Spleen (tissue), 11 donors: ENCODE data around the gene C1orf198. TPM values are rescaled to one million over a fixed set of nuclear protein-coding genes. Genes with fewer than 3 reads are reported as not detected.

Experiments
- DNase-seq: peaks from one replicate; pipeline ENCODE4 v3.0.0-alpha.2; 2020
- H3K27ac ChIP-seq, 8 donors: fragments of 200-600 bp; sonication (generic) in 7 of 8; 1 replicate in 4 of 8; 2 replicates in 4 of 8; pipeline versions ENCODE4 v1.5.0 to v1.8.0; 2016 to 2021; ENCODE audit warnings: inconsistent platforms in 4 of 8, mild to moderate bottlenecking in 4 of 8, moderate library complexity in 1 of 8
- H3K27me3 ChIP-seq, 7 donors: fragments of 200-600 bp; sonication (generic) in 6 of 7; replicated peaks in 1 of 7; 1 replicate in 4 of 7; 2 replicates in 3 of 7; pipeline versions ENCODE4 v1.5.0 to v1.8.0; 2016 to 2021; ENCODE audit warnings: inconsistent platforms in 3 of 7, mild to moderate bottlenecking in 1 of 7
- H3K36me3 ChIP-seq, 6 donors: fragments of 200-600 bp; sonication (generic) in 5 of 6; 1 replicate in 4 of 6; 2 replicates in 2 of 6; pipeline versions ENCODE4 v1.5.0 to v1.8.0; 2016 to 2021; ENCODE audit warnings: inconsistent platforms in 2 of 6
- H3K4me1 ChIP-seq, 6 donors: fragments of 200-600 bp; sonication (generic) in 5 of 6; 1 replicate in 3 of 6; 2 replicates in 3 of 6; pipeline versions ENCODE4 v1.5.0 to v1.8.0; 2016 to 2021; ENCODE audit warnings: inconsistent platforms in 3 of 6
- H3K4me3 ChIP-seq, 8 donors: fragments of 200-600 bp; sonication (generic) in 7 of 8; 1 replicate in 4 of 8; 2 replicates in 4 of 8; pipeline versions ENCODE4 v1.5.0 to v1.8.0; 2016 to 2021; ENCODE audit warnings: inconsistent platforms in 4 of 8, mild to moderate bottlenecking in 4 of 8, moderate library complexity in 2 of 8
- H3K9me3 ChIP-seq, 8 donors: fragments of 200-600 bp; sonication (generic) in 7 of 8; 1 replicate in 4 of 8; 2 replicates in 4 of 8; pipeline versions ENCODE4 v1.5.0 to v1.8.0; 2016 to 2021; ENCODE audit warnings: inconsistent platforms in 4 of 8
- POLR2A ChIP-seq, 3 donors: fragments of 450-650 bp; IDR thresholded peaks; one replicate each; pipeline ENCODE4 v1.5.1; 2017; ENCODE audit warnings: antibody characterized with exemption in 3 of 3, mild to moderate bottlenecking in 1 of 3
- POLR2AphosphoS5 ChIP-seq, 3 donors: sonication (generic); formaldehyde crosslinking; IDR thresholded peaks; one replicate each; pipeline ENCODE4 v1.5.1; 2017; ENCODE audit warnings: antibody characterized with exemption in 3 of 3
- WGBS, 5 donors: extraction: QIAGEN DNeasy Blood & Tissue Kit in 3 of 5; methylation state at CpG; one replicate each; pipeline versions ENCODE4 v1.1.5 to v1.1.7; 2013 to 2018; 5-methylcytosine and 5-hydroxymethylcytosine counted together
- intact Hi-C: fragments of 100-400 bp; cut with DNase I; formaldehyde crosslinking; loops from one replicate; pipeline ENCODE4 v1.15.0; 2023; ENCODE audit warnings: low total_unique reads
- polyA plus RNA-seq, 3 donors: library from polyadenylated mRNA; stranded (reverse); fragments of 200-250 nt; gene quantifications; one replicate each; pipeline ENCODE4 v1.2.1, GENCODE V29; 2013
- total RNA-seq, 7 donors: library from RNA; depleted of rRNA in 3 of 7; stranded (reverse); fragments of >200 nt in 3 of 7; fragmentation: NEBNext Ultra II Directional in 4 of 7; extraction: Animal tissue kit (Norgen Biotek cat#: 25700) in 4 of 7; gene quantifications; one replicate each; pipeline versions ENCODE4 v1.1.0 to v1.2.1, GENCODE V29; 2016 to 2021
- TF ChIP-seq, protein P1 (sequence below), 11 experiments: fragments of 200-600 bp in 7 of 11; fragments of 450-650 bp in 4 of 11; sonication (generic) in 4 of 11; IDR thresholded peaks in 8 of 11; conservative IDR thresholded peaks in 3 of 11; 1 replicate in 7 of 11; 2 replicates in 4 of 11; pipeline versions ENCODE4 v1.4.0 to v1.8.0; 2016 to 2021; ENCODE audit warnings: antibody characterized with exemption in 11 of 11, inconsistent platforms in 4 of 11, mild to moderate bottlenecking in 1 of 11
- donor health status: healthy with polysubstance abuse.
- donor health status: DM: no; HTN: no; CAD: no; lungs with moderate emphysema.
- donor health status: DM: no; HTN: no; CAD: no.
- donor health status: Bipolar disorder and iron deficiency.
- donor health status: healthy.
- donor health status: DM: no; HTN: no; CAD: no.
- donor health status: DM: yes; HTN: yes; CAD: no.

Gene C1orf198
- total and polyA plus RNA-seq, 10 donors, result 5.0 to 32.7 (median 18.4) TPM

DNA sequence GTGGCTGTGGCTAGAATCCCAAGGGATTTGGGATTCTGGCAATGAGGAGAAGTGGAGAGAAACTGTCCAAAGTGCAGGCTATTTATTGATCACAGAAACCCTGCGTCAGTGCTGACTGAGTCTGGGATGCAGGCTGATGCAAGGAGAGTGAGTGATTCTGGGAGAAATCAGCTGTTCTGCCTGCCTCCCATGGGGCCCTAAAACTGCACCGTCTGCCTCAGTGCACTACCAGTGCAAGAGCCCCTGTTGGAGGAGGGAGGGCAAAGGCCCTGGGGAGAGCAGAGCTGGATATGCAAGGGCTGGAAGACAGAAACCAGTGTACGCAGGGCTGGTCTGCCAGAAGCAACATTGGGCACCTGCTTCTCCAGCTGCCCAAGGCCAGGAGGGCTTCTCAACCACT, 42.6 kb downstream of the C1orf198 start:
- Histone ChIP-seq H3K27me3 (peaks cover 0 to 3% (median 0%) of the 10 kb centered on the region in 7 donors), H3K4me1 (peaks cover 0 to 6% (median 0%) of the 10 kb centered on the region in 6 donors), H3K27ac (no peak overlapping the region), H3K9me3 (peaks cover 0 to under 1% (median 0%) of the 10 kb centered on the region in 8 donors), H3K4me3 (no peak overlapping the region), H3K36me3 (no peaks in the 10 kb centered on the region)
- TF ChIP-seq, protein P1, sequence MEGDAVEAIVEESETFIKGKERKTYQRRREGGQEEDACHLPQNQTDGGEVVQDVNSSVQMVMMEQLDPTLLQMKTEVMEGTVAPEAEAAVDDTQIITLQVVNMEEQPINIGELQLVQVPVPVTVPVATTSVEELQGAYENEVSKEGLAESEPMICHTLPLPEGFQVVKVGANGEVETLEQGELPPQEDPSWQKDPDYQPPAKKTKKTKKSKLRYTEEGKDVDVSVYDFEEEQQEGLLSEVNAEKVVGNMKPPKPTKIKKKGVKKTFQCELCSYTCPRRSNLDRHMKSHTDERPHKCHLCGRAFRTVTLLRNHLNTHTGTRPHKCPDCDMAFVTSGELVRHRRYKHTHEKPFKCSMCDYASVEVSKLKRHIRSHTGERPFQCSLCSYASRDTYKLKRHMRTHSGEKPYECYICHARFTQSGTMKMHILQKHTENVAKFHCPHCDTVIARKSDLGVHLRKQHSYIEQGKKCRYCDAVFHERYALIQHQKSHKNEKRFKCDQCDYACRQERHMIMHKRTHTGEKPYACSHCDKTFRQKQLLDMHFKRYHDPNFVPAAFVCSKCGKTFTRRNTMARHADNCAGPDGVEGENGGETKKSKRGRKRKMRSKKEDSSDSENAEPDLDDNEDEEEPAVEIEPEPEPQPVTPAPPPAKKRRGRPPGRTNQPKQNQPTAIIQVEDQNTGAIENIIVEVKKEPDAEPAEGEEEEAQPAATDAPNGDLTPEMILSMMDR (IDR thresholded peaks at IDR 0.05 in 8 of 11, conservative IDR thresholded peaks at IDR 0.05 in 3 of 11), result no peak
- no peak for TF ChIP-seq POLR2A (IDR thresholded peaks at IDR 0.05)
- no peak for TF ChIP-seq POLR2AphosphoS5 (IDR thresholded peaks at IDR 0.05)
- DNase-seq, result no peak
- WGBS, 5 donors, result 84 to 93% (median 90%) methylated on average over 3 of the region's 3 CpGs
- intact Hi-C loops, result no loop called here

GRCh38 chr1:230824919-230825721, 43.2 kb downstream of the C1orf198 start:
- intact Hi-C loops, result no loop called here
- Histone ChIP-seq H3K27ac (no peak overlapping the region), H3K4me1 (peaks cover 0 to 6% (median 0%) of the 10 kb centered on the region in 6 donors), H3K4me3 (no peak overlapping the region), H3K27me3 (peaks cover 0 to 3% (median 0%) of the 10 kb centered on the region in 7 donors), H3K9me3 (no peaks in the 10 kb centered on the region), H3K36me3 (no peaks in the 10 kb centered on the region)
- WGBS, 5 donors, result 46 to 71% (median 63%) methylated on average over 11 of the region's 11 CpGs
- TF ChIP-seq, protein P1 (IDR thresholded peaks at IDR 0.05 in 8 of 11, conservative IDR thresholded peaks at IDR 0.05 in 3 of 11), result no peak
- TF ChIP-seq POLR2AphosphoS5 (IDR thresholded peaks at IDR 0.05) (no peak), POLR2A (IDR thresholded peaks at IDR 0.05) (no peak)
- no peak for DNase-seq

DNA sequence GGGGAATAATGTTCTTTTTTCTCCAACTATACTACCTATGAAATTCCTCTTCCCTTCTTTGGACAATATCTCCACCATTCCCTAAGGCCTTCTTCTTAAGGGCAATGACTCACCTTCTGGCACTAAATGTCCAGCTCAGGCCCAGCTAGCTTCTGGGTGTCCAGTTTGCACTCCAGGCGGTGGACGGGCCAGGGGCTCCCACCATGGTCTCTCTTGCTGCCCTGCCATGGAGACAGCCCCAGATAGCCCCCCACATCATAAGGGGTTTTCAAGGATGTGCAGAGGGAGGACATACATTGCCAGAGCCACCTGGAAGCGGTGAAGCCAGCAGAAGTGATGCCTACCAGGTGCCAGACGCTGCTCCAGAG, 43.8 kb downstream of the C1orf198 start:
- no peak overlapping the region for H3K4me3 ChIP-seq
- TF ChIP-seq POLR2AphosphoS5 (IDR thresholded peaks at IDR 0.05) (no peak), POLR2A (IDR thresholded peaks at IDR 0.05) (no peak)
- TF ChIP-seq, protein P1 (IDR thresholded peaks at IDR 0.05 in 8 of 11, conservative IDR thresholded peaks at IDR 0.05 in 3 of 11), result no peak
- DNase-seq, result no peak

GRCh38 chr1:230823931-230824381, 44.4 kb downstream of the C1orf198 start:
- Histone ChIP-seq H3K4me1 (peaks cover 0 to 6% (median 0%) of the 10 kb centered on the region in 6 donors), H3K36me3 (no peaks in the 10 kb centered on the region), H3K9me3 (no peaks in the 10 kb centered on the region), H3K27me3 (peaks cover 0 to 3% (median 0%) of the 10 kb centered on the region in 7 donors), H3K27ac (no peak overlapping the region), H3K4me3 (no peak overlapping the region)
- intact Hi-C loops, result no loop called here
- DNase-seq, result no peak
- TF ChIP-seq POLR2AphosphoS5 (IDR thresholded peaks at IDR 0.05), result no peak
- 67 to 90% (median 72%) methylated on average over 3 of the region's 3 CpGs for WGBS, 5 donors

More for the DNA sequence above, 43.8 kb downstream of the C1orf198 start:
- no peaks in the 10 kb centered on the region for H3K36me3 ChIP-seq
- WGBS, 5 donors, result 85 to 98% (median 91%) methylated on average over 4 of the region's 4 CpGs
- no peak overlapping the region for H3K27ac ChIP-seq
- intact Hi-C loops, result no loop called here
- H3K9me3 ChIP-seq, result no peaks in the 10 kb centered on the region
- peaks cover 0 to 6% (median 0%) of the 10 kb centered on the region in 6 donors for H3K4me1 ChIP-seq
- peaks cover 0 to 3% (median 0%) of the 10 kb centered on the region in 7 donors for H3K27me3 ChIP-seq
